ENCODE results near the gene CAMK1D. TPM values are rescaled to one million over a fixed set of nuclear protein-coding genes. Genes with fewer than 3 reads are reported as not detected.

CAMK1D gene
- total RNA-seq, 2 experiments from 2014 or later: 7.5 to 9.0 TPM

GRCh38 chr10:12589791-12590190, 240.4 kb downstream of the CAMK1D start:
- Mint-ChIP-seq H3K36me3 (peaks cover 5% of the 10 kb centered on the region), H3K4me3 (no peak overlapping the region), H3K27me3 (no peaks in the 10 kb centered on the region), H3K4me1 (peaks cover 39% of the 10 kb centered on the region), H3K27ac (no peak overlapping the region), H3K9me3 (peaks cover 4% of the 10 kb centered on the region)
- POLR2A ChIA-PET: no interaction called here
- ATAC-seq (ENCODE audit: low read depth) (no peak), DNase-seq (no peak)

DNA sequence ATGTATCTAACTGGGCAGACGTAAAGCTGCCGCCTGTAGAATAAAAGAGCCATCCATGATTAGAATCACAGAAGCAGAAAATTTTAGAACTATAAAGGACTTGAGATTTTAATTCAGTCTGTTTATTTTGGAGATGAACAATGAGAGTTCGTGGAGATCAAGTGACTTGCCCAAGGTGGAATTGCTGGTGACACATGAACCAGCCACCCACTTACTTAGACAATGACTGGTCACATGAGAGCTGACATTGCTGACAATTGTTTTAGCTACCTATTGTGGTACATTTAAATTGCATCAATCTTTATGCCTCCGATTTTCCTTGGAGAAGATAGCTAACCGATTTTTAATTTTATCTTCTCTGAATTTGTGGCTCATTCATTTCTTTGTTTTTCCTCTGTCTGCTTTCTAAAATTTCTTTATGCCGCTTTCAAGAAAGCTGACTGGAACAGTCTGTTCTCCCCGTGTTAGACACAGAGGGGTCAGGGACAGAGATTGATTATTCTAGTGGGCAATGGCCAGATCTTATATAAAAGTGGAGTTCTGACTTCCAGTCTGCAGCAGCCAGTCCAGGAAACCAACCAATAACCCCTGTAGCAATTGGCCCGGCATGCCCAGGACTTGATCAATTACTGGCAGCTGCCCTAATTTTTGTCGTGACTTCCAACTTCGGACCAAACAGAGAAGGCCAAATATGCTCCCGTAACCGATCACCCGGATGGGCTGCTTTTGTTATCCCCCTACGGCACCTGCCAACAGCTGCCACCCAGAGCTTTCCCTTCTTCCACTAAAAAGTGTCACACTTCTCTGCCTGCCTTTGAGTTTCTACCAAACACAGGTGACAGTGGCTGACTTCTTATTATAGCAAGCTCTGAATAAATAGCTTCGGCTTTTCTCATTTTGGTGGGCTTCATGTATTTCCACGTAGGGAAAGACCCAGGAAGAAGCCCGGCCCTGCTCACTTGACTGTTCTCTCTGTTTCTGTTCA, 241.6 kb downstream of the CAMK1D start:
- H3K4me3 Mint-ChIP-seq: no peak overlapping the region
- POLR2A ChIA-PET: interaction anchor here (1.6 kb wide), 1 partner anchor 15 kb away, joined by 5 read pairs; no protein-coding TSS in a partner anchor

GRCh38 chr10:12592967-12593366, 243.6 kb downstream of the CAMK1D start:
- H3K27ac Mint-ChIP-seq: no peak overlapping the region
- ATAC-seq (ENCODE audit: low read depth): no peak
- H3K27me3 Mint-ChIP-seq: no peaks in the 10 kb centered on the region

More for the DNA sequence above, 241.6 kb downstream of the CAMK1D start:
- DNase-seq (no peak), ATAC-seq (ENCODE audit: low read depth) (no peak)
- Mint-ChIP-seq H3K27ac (no peak overlapping the region), H3K9me3 (peaks cover 5% of the 10 kb centered on the region), H3K27me3 (no peaks in the 10 kb centered on the region), H3K36me3 (peaks cover 7% of the 10 kb centered on the region), H3K4me1 (peaks cover 49% of the 10 kb centered on the region)

DNA sequence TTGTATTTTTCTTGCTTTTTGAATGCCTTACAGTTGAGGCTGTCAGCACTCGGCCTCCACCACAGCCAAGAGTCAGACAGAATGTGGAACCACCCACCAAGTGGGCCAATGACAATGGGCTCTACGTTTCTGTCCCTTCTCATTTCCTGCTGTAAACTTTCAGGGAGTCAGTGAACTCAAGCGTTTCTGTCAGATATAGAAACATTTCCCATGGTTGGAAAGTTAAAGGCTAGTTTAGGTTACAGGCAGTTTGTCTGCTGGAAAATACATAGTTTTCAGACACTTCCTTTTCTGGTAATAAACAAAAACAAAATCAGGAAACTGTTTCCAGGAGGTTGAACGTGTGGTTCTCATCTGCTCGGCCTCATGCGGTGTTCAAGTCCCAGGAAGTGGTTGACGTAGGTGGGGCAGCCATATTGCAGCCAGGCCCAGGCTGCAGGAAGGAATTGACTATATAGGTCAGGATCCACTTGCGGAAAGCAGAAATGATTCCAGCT, 245.1 kb downstream of the CAMK1D start:
- ATAC-seq (ENCODE audit: low read depth) (peak; percentile 78), DNase-seq (peak; percentile 42)
- Mint-ChIP-seq H3K9me3 (peaks cover 5% of the 10 kb centered on the region), H3K27ac (peak overlapping the region; percentile 88), H3K36me3 (peaks cover 13% of the 10 kb centered on the region), H3K27me3 (no peaks in the 10 kb centered on the region), H3K4me3 (peak overlapping the region; percentile 54), H3K4me1 (peaks cover 37% of the 10 kb centered on the region)
- POLR2A ChIA-PET: no interaction called here

More at GRCh38 chr10:12592967-12593366, 243.6 kb downstream of the CAMK1D start:
- peaks cover 42% of the 10 kb centered on the region for H3K4me1 Mint-ChIP-seq
- no peak for DNase-seq
- peaks cover 5% of the 10 kb centered on the region for H3K9me3 Mint-ChIP-seq
- H3K4me3 Mint-ChIP-seq: no peak overlapping the region
- H3K36me3 Mint-ChIP-seq: peaks cover 12% of the 10 kb centered on the region
- POLR2A ChIA-PET: no interaction called here

GRCh38 chr10:12595936-12596576, 246.7 kb downstream of the CAMK1D start:
- H3K27ac Mint-ChIP-seq: peak overlapping the region; percentile 37
- DNase-seq (no peak), ATAC-seq (ENCODE audit: low read depth) (no peak)
- POLR2A ChIA-PET: interaction anchor here (0.8 to 1.9 kb wide), 2 partner anchors 10 to 98 kb away, joined by 4 to 7 read pairs; no protein-coding TSS in a partner anchor
- no peak overlapping the region for H3K4me3 Mint-ChIP-seq
- peaks cover 30% of the 10 kb centered on the region for H3K4me1 Mint-ChIP-seq
- H3K9me3 Mint-ChIP-seq: peaks cover 5% of the 10 kb centered on the region
- H3K27me3 Mint-ChIP-seq: no peaks in the 10 kb centered on the region
- peaks cover 13% of the 10 kb centered on the region for H3K36me3 Mint-ChIP-seq

DNA sequence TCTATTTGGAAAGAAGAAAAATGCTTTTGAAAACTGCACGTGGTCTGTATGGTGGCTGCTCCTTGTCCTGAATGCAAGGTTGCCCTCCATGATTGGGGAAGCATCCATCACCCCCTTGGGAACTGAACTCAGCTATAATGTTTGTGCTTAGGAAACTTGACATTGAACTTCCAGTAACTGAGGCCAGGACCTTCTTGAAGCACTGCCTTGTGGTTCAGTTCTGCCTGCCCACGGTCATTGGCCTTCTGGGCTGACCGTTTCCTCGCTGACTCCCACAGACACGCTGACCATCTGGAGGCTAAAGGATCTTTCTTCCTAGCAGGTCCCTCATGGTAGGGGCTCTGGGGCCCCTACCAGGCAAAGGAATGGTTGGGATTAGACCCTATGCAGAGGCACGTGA, 247.8 kb downstream of the CAMK1D start:
- POLR2A ChIA-PET: interaction anchor here (0.7 kb wide), 1 partner anchor 271 kb away, joined by 3 read pairs; no protein-coding TSS in a partner anchor
- peaks cover 5% of the 10 kb centered on the region for H3K9me3 Mint-ChIP-seq
- no peak for ATAC-seq (ENCODE audit: low read depth)
- H3K27ac Mint-ChIP-seq: no peak overlapping the region
- no peaks in the 10 kb centered on the region for H3K27me3 Mint-ChIP-seq
- DNase-seq: no peak
- H3K36me3 Mint-ChIP-seq: peaks cover 13% of the 10 kb centered on the region
- peaks cover 27% of the 10 kb centered on the region for H3K4me1 Mint-ChIP-seq
- H3K4me3 Mint-ChIP-seq: no peak overlapping the region

DNA sequence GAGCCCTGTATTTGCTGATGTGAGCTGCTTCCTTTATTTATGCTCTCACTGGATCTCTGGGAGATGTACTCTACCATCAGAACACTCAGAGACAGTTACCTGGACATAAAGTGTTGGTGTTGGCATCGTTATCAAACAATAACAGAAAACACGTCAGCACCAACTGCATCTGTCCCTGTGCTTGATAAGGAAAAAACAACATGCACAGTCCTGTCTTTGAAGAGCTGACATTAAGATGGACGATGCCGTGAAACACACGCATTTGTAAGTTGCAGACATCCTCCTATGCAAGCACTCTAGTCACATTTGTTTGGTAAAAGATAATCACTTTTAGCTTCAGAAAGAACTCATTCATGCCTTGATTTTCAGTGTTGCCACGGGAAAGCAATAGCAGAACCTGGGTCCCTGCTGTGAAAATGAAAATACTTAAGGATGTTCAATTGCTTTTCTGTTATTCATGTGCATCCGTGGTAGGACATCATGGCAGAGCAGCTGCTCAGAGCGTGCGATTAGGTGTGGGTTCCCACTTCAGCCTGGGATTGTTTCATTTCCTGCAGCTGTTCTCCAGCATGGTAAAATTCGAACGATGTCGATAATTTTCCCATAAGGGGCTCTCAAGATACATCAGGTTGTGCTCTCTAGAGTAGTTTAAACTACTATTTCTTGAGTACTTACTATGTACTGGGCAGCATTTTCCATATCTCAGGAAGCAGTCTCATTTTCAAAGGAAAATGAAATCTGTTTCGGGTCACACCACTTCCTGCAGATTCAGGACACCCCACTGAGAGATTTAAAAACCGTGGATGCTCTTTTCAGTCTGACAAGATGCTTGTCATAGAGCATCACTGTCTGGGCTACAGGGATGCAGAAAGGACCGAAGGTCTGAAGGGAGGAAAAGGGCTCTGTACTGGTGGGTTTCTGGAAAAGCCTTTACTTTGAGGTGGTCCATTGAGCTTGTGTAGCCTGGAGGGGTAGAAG, 248.7 kb downstream of the CAMK1D start:
- peaks cover 27% of the 10 kb centered on the region for H3K4me1 Mint-ChIP-seq
- H3K27me3 Mint-ChIP-seq: no peaks in the 10 kb centered on the region
- peaks cover 5% of the 10 kb centered on the region for H3K9me3 Mint-ChIP-seq
- peaks cover 13% of the 10 kb centered on the region for H3K36me3 Mint-ChIP-seq
- ATAC-seq (ENCODE audit: low read depth) (no peak), DNase-seq (no peak)
- H3K27ac Mint-ChIP-seq: no peak overlapping the region
- H3K4me3 Mint-ChIP-seq: no peak overlapping the region
- POLR2A ChIA-PET: no interaction called here

GRCh38 chr10:12600652-12601051, 251.3 kb downstream of the CAMK1D start:
- DNase-seq (no peak), ATAC-seq (ENCODE audit: low read depth) (no peak)
- Mint-ChIP-seq H3K4me1 (peaks cover 18% of the 10 kb centered on the region), H3K27me3 (no peaks in the 10 kb centered on the region), H3K27ac (no peak overlapping the region), H3K36me3 (peaks cover 6% of the 10 kb centered on the region), H3K4me3 (no peak overlapping the region), H3K9me3 (no peaks in the 10 kb centered on the region)
- POLR2A ChIA-PET: no interaction called here

DNA sequence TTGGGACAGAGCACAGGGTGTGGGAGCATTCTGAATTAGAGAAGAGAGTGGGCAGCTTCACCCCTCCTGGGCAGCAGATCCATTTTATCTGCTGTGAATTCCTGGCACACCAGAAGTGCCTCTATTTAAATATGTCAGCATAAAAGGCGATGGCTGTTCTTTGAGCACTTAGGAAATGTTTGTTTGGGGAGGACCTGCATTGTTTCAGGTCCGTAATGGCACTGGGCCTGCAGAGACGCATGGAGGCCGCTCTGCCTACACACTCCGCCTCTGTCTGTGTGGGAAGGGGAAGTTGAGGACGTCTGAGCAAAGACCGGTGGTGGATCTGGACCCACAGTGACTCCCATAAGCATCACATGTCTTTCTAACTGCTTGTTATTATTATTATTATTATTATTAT, 253.2 kb downstream of the CAMK1D start:
- no peak for DNase-seq
- POLR2A ChIA-PET: no interaction called here
- peaks cover 2% of the 10 kb centered on the region for H3K9me3 Mint-ChIP-seq
- no peaks in the 10 kb centered on the region for H3K27me3 Mint-ChIP-seq
- no peak for ATAC-seq (ENCODE audit: low read depth)
- peaks cover 4% of the 10 kb centered on the region for H3K36me3 Mint-ChIP-seq
- H3K4me3 Mint-ChIP-seq: no peak overlapping the region
- H3K27ac Mint-ChIP-seq: no peak overlapping the region
- peaks cover 25% of the 10 kb centered on the region for H3K4me1 Mint-ChIP-seq

DNA sequence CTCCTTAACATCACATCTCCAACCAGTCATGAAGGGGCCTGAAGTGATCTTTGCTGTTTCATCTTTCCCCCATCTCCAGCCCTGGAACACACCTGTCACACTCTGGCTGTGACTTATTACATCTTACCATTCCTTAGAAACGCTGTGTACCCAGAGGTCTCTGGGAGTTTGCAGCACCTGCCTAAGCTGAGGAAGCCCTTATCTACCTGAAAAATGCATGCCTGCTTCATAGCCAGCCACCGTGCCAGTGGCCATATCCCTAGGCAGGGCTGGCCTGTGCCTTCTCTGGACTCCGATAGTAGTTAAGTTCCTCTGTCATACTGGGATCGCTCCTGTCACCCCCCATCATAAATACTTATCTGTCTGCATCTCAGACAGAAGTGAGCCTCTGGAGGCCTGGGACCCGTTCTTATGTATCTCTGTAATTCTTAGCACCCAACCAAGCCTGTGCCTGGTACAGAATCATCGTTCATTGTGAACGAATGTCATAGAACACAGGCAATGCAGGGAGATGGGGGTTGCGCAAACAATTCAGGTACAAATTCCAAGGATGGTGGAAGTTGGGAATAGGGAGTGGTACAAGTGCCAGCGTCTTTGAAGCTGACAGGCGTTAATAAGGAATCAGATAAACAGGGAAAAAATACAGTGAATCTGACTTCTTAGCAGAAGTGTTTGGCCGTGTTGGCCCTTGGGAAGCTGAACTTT, 254.6 kb downstream of the CAMK1D start:
- Mint-ChIP-seq H3K36me3 (no peaks in the 10 kb centered on the region), H3K4me3 (no peak overlapping the region), H3K4me1 (peaks cover 17% of the 10 kb centered on the region), H3K9me3 (peaks cover 2% of the 10 kb centered on the region), H3K27me3 (no peaks in the 10 kb centered on the region), H3K27ac (peak overlapping the region; percentile 17)
- DNase-seq (no peak), ATAC-seq (ENCODE audit: low read depth) (no peak)
- POLR2A ChIA-PET: no interaction called here

- ATAC-seq (ENCODE audit: low read depth): peak; percentile 89
- Mint-ChIP-seq H3K36me3 (no peaks in the 10 kb centered on the region), H3K9me3 (peaks cover 2% of the 10 kb centered on the region), H3K27me3 (no peaks in the 10 kb centered on the region), H3K27ac (peak overlapping the region; percentile 95), H3K4me1 (peaks cover 17% of the 10 kb centered on the region), H3K4me3 (peak overlapping the region; percentile 84)
- POLR2A ChIA-PET: interaction anchor here (0.6 to 1.5 kb wide), 3 partner anchors 10 to 143 kb away, joined by 3 to 7 read pairs (median 5); no protein-coding TSS in a partner anchor
- DNase-seq: peak; percentile 70
Measured at GRCh38 chr10:12605580-12606405, 256.4 kb downstream of the CAMK1D start.
